Nucleus accumbens (tissue), 56 donors: Measurements from ENCODE around the gene MAP2K7.

ENCODE experiments used
- DNase-seq, 56 donors: peaks; one replicate each; lab custom pipeline; 2025; lab: John Stamatoyannopoulos, UW

The MAP2K7 gene

DNA sequence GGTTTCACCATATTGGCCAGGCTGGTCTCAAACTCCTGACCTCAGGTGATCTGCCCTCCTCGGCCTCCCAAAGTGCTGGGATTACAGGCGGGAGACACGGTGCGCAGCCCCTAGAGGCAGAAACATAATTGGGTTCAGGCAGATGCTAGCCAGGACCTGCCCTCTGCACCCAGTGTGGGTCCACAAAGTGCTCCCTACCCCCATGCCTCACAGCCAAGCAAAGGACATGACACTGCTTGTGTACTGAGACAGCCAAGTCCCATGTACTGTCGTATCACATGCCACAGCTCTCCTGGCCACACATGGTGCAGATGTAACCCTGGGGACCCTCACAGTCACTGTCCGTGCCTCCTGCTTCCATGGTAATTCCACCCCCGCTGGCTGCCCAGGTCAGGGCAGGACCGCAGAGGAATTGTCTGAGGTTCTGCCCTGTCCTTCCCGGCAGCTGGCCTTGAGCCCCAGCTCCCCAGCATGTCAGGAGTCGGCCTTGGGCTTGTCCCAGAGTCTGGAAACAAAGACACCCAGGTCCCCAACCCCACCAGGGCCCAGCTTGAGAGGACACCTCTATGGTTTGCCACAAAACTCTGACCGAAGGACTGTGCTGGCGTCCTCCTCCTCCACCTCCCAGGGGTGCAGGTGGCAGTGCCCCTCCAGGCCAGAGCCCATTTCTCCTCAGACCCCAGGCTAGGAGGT lies 37.1 kb upstream of the MAP2K7 start:
- no peak for DNase-seq

DNA sequence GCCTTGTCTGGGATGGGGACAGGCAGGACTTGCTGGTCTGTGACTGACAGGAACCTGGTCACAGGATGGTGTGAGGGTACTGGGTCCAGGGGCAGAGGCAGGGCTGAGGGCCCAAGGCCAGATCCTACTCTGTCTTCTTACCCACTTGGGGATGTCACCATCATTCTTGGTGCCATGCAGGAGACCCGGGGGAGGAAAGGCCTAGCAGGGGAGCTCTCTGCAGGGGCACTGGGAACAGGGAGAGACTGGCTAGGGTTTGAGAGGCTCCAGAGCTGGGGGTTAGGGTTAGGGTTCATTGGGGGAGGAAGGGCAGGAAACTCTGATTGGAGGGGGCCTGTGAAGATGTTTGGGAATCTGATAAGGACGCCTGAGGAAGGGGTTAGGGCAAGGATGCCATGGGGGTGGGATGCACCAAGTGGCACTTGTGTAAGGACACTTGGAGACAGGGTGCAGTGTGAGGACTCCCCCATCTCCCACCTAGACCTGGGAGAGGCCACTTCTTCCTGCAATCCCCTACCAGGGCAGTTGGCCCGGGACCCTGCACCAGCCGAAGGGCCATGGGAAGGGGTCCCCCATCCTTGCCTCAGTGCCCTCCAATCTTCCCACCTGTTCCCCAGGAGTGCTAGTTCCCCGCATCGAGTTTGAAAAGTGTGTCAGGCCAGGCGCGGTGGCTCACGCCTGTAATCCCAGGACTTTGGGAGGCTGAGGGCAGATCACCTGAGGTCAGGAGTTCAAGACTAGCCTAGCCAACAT lies 36.4 kb upstream of the MAP2K7 start:
- no peak for DNase-seq

DNA sequence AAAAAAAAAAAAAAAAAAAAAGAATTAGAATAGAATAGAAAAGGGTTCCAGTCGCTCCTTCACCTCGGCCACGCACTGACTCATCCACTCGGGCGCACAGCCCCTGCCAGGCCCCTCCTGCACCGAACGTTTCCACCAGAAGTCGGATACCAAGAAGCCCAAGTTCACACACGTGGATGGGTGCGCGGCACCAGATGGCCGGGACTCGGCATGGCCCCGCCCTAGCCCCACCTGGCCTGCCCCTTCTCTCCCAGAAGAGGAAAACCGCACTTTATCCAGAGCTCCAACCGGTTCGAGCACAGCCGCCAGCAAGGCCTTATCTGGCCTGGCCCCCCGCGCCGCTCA lies 35.4 kb upstream of the MAP2K7 start:
- DNase-seq, result no peak

DNA sequence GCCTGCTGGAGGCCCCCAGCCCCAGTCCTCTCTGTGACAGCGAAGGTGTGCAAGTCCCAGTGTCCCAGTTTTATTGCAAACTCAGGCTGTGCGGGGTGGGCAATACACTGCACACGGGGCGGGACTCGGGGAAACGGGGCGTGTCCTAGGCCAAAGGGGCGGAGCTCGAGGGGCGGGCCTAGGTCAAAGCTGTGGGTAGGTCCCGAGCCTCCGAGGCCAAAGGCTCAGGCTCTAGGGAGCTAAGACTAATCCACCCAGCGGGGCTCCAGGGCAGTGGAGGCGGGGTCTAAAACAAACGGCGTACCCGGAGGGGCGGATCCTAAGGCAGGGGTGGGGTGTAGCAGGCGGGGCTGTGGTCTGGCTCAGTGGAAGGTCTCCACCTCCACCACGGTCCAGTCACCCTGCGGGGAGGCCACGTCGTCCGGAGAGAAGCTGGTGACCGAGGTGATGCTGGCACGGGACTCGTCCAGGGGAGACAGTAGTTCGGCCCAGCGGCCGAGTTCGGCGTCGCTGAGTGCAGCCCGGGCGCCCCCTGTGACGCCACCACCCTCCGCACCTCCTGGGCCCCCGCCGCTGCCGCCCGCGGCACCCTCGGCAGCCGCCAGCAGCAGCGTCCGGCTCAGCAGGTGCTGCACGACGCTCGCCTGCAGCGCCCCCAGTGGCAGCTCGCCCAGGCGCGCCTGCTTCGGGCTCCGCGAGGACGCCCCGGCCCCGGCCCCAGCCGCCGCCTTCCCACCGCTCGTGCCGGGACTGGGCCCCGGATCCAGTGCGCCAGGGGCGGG lies 34.8 kb upstream of the MAP2K7 start:
- peak in 37 of 56 donors; percentile 11 to 72 (median 47) for DNase-seq

DNA sequence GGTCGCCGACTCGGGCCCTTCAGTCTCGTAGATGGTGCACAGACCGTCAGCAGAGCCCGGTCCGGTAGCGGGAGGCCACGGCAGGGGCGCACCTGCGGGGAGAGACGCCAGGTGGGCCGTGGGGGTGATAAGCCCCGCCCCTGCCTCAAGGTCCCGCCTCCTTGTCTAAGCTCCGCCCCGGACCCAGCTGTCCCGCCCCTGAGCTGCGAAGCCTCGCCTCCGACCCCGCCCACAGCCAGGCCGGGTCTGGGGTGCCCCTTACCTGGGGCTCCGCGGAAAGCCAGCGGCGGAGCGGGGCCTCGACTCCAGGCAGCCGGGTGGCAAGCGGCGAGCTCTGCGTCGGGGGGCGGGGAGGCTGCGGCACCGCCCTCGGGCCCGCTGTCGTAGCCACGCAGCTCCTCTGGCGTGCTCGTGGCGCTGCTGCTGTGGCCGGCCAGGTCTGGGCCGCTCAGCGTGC lies 34.2 kb upstream of the MAP2K7 start:
- peak in 34 of 56 donors; percentile 11 to 74 (median 55) for DNase-seq

DNA sequence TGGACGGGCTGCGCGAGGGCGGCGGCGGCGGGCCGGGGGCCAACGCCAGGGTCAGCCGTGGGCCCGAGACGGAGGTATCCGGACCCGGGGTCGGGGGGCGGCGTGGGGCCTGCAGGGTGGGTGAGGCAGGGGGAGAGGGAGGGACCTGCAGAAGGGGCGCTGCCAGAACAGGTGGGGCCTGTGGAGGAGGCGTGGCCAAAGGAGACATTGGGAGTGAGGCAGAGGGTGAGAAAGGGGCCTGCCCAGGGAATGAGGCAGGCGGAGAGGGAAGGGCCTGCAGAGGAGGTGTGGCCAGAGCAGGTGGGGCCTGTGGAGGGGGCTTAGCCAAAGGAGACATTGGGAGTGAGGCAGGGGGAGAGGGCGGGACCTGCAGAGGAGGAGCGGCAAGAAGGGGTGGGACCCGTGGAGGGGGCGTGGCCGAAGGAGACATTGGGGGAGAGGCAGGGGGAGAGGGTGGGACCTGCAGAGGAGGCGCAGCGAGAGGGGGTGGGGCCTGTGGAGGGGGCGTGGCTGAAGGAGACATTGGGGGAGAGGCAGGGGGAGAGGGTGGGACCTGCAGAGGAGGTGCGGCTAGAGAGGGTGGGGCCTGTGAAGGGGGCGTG lies 33.7 kb upstream of the MAP2K7 start:
- peak in 27 of 56 donors; percentile 8 to 82 (median 47) for DNase-seq

DNA sequence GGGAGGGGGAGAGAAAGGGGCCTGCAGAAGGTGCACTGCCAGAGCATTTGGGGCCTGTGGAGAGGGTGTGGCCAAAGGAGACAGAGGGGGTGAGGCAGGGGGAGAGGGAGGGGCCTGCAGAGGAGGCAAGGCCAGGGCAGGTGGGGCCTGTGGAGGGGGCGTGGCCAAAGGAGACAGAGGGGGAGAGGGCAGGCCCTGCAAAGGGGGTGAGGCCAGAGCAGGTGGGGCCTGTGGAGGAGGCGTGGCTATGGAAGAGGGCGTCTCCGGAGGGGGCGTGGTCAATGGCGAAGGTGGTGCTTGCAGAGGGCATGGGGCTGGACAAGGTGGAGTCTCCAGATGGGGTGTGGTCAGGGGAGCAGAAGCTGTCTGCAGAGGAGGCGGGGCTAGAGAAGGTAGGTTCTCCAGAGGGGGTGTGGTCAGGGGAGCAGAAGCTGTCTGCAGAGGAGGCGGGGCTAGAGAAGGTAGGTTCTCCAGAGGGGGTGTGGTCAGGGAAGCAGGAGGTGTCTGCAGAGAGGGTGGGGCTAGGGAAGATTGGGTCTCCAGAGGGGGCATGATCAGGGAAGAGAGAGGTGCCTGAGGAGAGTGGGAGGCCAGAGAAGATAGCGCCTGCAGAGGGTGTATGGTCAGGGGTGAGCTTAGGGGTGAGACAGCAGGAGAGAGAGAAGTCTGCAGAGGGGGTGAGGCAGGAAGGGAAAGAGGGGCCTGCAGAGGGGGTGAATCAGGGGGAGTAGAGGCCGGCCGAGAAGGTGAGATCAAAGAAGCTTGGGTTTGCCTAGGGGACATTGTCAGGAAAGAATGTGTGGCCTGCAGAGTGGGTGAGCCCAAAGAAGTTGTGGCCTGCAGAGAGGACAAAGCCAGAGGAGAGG lies 32.9 kb upstream of the MAP2K7 start:
- peak in 38 of 56 donors; percentile 13 to 85 (median 50) for DNase-seq

DNA sequence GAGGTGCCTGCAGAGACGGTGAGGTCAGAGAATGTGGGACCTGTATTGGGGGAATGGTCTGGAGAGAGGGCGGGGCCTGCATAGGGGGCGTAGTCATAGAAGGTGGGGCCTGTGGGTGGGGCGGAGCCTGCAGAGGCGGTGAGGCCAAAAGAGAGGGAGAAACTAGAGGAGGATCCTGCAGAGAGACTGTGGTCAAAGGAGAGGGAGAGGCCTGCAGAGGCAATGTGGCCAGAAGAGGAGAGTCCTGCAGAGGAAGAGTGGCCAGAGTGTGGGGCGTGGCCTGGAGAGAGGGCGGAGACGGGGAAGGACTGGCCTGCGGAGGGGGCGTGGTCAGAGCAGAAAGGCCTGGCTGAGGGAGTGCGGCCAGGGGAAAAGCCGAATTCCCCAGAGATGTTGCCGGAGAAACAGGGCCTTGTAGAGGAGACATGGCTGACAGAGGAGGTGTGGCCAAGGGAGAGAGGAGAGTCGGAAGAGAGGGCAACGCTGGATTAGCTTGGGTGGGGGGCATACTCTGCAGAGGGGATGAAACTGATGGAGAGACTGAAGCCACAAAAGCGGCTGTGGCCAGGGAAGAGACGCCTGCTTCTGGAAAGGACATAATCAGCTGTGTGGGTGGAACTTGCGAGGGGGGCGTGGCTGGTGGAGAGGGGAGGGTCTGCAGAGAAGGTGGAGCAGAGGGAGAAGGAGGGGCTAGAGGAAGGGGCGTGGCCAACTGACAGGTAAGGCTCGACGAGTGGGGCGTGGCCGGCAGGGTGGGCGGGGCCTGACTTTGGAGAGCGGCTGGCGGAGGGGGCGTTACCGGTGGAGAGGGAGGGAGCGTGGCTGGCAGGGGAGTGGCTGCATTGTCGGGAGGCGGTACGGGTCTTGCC lies 32.0 kb upstream of the MAP2K7 start:
- peak in 47 of 56 donors; percentile 13 to 89 (median 53) for DNase-seq

DNA sequence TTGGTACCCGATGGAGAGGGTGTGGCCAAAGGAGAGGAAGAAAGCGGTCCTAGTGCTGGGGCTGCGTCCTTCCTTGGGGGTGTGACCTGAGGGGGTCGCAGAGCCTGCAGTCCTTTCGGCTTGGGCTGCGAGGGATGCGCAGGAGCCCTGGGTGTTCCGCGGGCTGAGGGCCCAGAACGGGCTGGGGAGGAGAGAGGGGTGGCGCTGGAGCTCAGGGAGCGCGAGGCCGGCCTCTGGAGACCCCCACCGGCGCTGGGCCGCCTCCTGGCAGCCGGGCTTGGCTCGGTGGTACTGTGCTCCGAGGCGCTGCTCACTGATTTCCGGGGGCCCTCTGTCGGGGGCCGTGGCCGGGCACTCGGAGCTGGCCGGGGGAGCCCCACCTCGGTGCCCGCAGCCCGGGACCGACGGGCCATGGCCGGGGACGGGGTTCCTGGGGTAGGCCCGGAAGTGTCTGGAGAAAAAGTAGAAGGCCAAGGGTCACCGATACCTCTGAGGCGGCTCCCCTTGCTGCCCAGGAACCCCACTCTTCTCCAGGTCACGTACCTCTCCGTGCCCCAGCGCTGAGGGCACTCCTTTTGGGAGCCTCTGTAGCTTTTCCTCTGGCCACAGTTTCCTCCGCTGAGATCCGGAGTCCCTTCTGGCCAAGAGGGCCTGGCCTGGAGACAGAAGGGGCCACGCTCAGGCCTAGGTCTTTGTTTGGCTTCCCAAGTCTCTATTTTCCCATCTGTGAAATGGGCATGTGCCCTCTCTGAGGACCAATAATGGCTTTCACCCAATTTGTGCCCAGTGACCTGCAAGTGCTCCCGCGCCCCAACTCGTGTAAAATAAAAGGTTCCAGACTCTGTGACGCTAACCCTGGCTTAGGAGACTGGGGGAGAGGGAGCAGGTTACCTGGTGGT lies 31.1 kb upstream of the MAP2K7 start:
- no peak for DNase-seq

DNA sequence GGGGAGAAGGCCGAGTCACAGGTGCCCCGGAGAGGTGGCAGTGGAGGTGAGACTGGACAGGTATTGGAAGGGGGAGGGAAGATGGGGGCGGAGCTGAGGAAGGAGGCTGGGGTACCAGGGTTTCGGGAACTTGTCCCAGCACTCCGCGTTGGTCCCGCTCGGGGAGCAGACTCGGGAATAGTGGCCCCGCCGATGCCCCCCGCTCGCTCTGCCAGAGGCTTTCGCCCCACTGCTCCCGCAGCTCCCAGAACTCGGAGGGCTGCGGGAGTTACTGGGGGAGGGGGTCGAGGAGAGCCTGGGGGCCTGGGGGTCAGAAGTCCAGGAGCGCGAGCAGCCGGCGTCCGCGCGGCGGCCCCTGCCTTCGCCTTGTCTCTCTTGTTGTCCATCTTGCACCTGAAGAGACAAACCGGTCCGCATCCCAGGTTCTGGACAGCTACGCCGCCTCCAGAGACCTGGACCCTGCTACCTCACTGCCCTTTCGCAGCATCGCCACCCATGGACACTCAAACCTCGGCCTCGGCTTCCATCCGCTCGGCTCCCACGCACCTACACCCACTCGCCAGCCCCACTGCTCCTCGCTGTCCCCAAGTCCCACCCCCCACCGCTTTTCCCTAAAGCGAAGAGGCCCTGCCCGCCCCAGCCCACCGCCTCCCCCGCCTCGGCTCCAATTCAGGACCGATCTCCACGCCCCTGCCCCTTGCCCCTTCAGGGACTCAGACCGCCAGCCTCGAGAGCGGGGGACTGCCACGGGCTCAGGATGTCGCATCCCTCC lies 30.2 kb upstream of the MAP2K7 start:
- DNase-seq, result peak in 1 of 56 donors; percentile 39

DNA sequence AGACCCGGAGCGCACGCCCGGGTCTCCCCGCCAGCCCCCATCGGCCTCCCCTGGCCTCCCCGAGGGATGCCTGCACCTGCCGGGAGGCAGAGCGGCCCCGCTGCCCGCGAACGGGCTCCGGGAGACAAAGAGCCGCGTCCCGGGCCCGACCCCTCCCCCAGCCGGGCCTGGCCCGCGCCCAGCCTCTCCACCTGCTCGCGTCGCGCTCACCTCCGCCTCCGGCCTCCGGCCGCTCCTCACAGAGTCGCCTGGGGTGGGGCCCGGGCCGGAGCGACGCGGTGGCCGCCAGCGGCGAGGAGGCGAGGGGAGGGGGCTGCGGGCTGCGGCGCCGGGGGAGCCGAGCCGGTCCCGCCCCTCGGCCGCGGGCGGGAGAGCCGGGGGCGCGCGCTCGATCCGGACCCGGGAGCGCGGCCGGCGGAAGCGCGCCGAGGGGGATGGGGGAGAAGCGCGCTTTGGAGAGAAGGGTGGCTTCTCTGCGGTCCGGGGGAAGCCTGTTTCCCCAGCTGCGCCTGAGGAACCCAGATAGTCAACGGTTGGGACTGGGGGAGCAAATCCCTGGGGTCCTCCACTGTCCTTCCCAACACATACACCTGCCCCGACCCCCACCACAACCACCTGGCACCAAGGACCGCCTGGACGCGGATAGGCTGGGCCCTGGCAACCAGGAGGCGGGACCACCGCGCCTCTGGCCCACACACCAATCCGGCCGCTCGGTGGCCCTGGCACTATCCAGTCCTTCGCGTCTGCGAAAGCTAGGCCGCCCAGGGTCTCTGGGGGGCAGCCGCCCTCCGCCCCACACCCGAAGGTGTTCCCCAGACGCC lies 29.4 kb upstream of the MAP2K7 start, which contains the start of gene PRR36:
Gene PRR36, minus strand, starts transcription at position 315 of the 821 bp plus-strand sequence. CDS start 701 bp downstream, outside the sequence.
- peak in 43 of 56 donors; percentile 8 to 82 (median 56) for DNase-seq

DNA sequence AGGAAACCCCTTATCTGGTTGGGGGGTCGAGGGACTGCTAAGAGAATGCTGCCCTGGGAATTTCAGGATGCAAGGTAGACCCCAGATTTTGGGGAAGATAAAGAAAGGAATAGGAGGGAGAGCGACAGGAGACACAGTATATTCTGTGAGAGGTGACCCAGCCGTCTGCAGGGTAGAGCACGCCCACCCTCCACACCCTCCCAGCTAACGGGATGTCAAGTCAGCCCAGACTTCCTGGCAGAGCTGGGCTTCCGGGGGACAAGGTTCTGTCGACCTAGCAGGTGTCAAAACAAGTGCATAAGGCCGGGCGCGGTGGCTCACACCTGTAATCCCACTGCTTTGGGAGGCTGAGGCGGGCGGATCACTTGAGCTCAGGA lies 28.8 kb upstream of the MAP2K7 start:
- DNase-seq, result no peak

DNA sequence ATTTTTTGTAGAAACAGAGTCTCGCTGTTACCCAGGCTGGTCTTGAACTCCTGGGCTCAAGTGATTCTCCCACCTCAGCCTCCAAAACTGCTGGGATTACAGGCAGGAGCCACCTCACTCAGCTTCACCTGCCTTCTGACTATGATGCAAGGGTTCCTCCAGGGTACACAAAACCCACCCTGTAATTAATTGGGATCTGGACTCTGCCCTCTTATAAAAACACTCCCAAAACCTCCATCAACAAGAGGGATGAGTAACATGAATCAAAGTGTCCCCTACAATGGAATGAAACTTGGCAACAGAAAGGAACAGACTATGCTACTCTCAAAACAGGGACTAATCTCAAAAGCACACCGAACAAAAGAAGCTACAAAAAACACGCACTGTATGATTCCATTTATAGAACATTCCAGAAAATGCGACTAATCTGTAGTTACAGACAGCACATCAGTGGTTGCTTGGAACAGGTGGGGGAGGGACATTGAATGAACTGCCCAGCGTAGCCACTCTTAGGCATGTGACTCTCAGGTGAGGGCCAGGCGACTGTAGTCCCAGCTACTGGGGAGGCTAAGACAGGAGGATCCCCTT lies 26.3 kb upstream of the MAP2K7 start:
- no peak for DNase-seq

DNA sequence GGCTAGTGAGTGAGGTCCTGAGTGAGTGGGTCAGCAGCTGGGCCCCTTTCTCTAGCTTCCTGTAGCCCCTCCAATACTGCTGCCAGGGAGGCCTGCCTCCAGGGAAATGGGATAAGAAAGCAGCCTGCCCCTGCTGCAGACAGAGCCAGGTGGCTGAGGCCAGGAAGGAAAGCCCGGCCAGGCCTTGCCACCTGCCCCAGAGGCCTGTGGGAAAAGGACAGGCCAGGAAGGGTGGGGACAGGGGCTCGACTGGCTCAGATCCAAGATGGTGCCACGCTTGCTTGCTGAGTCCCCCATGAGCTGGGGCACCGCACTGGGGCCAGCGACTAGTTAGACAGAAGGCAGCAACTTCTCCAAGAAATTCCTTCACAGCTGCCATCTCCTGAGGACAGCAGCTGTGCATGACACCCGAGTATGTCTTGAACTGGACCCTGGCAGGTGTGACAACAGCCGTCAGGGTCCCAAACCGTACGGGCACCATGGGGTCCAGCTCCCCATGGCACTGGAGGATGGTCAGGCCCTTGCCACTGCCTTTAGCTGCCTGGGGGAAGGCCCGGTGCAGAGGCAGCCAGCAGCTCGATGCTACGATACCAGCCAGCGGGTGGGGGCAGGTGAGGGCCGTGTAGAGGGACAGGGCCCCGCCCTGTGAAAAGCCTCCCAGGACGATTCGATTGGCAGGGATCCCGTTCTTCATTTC lies 24.4 kb upstream of the MAP2K7 start:
- DNase-seq, result no peak

DNA sequence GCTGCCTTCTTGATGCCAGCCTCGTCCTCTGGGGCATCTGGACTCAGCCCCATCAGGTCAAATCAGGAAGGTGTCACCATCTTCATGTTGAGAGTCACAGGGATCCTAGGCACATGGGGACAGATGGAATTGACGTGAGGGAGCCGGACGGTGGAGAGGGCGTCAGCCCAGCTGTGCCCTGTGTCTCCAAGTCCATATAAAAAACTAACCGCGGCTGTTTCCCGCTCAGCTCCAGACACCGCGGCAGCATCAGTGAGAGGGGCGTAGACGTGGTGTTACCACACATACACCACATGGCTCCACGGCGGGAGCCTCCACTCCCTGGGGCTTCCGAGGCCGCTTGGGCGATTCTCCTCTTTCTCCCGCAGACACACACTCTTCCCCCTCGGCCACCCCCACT lies 23.8 kb upstream of the MAP2K7 start:
- DNase-seq, result no peak
